Raji (cell line): ENCODE data around the gene TOLLIP.

Experiments used
- POLR2A ChIP-seq: IDR thresholded peaks from 2 replicates; pipeline ENCODE4 v1.6.1; 2011; ENCODE audit warnings: low read depth, low read length, control low read depth; ENCODE audit not compliant: insufficient read depth

The TOLLIP gene

GRCh38 chr11:1271927-1272326, 37.5 kb downstream of the TOLLIP start:
- TF ChIP-seq POLR2A, result no peak

- TF ChIP-seq POLR2A, result no peak
Measured at GRCh38 chr11:1271406-1271805, 38.0 kb downstream of the TOLLIP start.

GRCh38 chr11:1271002-1271401, 38.4 kb downstream of the TOLLIP start:
- no peak for TF ChIP-seq POLR2A

- no peak for TF ChIP-seq POLR2A
Measured at GRCh38 chr11:1270476-1270875, 39.0 kb downstream of the TOLLIP start.

GRCh38 chr11:1269957-1270356, 39.5 kb downstream of the TOLLIP start:
- no peak for TF ChIP-seq POLR2A

- no peak for TF ChIP-seq POLR2A
Measured at GRCh38 chr11:1267441-1268100, 41.9 kb downstream of the TOLLIP start.

- no peak for TF ChIP-seq POLR2A
Measured at GRCh38 chr11:1263010-1263409, 46.4 kb downstream of the TOLLIP start.

GRCh38 chr11:1262172-1263006, 47.0 kb downstream of the TOLLIP start:
- TF ChIP-seq POLR2A, result peak; percentile 97

GRCh38 chr11:1261241-1262071, 48.0 kb downstream of the TOLLIP start:
- TF ChIP-seq POLR2A, result no peak

- TF ChIP-seq POLR2A, result no peak
Measured at GRCh38 chr11:1260620-1261019, 48.8 kb downstream of the TOLLIP start.

GRCh38 chr11:1260023-1260501, 49.4 kb downstream of the TOLLIP start:
- no peak for TF ChIP-seq POLR2A

GRCh38 chr11:1259561-1259960, 49.9 kb downstream of the TOLLIP start:
- TF ChIP-seq POLR2A, result no peak

- no peak for TF ChIP-seq POLR2A
Measured at GRCh38 chr11:1259076-1259461, 50.4 kb downstream of the TOLLIP start.

- TF ChIP-seq POLR2A, result no peak
Measured at GRCh38 chr11:1258401-1259075, 50.9 kb downstream of the TOLLIP start.

- no peak for TF ChIP-seq POLR2A
Measured at GRCh38 chr11:1257916-1258315, 51.5 kb downstream of the TOLLIP start.
